Endometrium (tissue), 2 donors: ENCODE results near the gene AUTS2.
A peak's percentile ranks its signal among the peaks of the same experiment; 100 is the strongest.

Experiments used
- FAIRE-seq: peaks from 2 replicates; lab custom pipeline; 2012; peaks lifted over from hg19 to GRCh38; lab: Jason Lieb, UNC
- donor health status: control.
- donor health status: control.

The AUTS2 gene

DNA sequence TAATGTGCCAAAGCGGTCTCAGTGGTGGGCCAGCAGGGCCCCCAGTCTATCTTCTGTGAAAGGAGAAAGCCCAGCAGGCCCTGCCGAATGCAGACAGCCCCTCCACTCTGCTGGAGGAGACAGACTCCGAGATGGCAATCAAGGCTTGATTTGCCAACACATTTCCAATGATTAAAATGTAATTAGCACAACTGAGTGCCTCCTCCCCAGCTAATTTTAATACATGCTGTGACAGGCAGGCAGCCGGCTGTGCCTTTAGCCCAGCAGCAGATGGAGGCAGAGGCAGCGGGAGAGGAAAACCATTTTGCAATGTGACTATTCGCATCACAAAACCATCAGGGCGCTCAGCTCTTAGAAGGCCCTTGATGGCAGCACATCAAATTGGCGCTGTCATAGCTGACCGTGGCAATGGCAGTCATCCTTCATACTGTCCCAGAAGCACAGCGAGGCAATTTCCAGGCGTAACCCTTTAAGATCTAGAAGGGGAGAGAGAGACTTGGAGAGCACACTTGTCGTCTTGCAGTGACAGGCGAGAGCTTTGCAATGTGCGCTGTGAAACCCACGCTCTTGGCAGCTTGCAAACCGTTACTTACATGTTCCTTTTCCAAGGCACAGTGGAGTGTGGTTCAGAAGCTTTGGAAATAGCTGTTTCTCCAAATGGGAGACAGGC lies 818.8 kb downstream of the AUTS2 start:
- FAIRE-seq: no peak

DNA sequence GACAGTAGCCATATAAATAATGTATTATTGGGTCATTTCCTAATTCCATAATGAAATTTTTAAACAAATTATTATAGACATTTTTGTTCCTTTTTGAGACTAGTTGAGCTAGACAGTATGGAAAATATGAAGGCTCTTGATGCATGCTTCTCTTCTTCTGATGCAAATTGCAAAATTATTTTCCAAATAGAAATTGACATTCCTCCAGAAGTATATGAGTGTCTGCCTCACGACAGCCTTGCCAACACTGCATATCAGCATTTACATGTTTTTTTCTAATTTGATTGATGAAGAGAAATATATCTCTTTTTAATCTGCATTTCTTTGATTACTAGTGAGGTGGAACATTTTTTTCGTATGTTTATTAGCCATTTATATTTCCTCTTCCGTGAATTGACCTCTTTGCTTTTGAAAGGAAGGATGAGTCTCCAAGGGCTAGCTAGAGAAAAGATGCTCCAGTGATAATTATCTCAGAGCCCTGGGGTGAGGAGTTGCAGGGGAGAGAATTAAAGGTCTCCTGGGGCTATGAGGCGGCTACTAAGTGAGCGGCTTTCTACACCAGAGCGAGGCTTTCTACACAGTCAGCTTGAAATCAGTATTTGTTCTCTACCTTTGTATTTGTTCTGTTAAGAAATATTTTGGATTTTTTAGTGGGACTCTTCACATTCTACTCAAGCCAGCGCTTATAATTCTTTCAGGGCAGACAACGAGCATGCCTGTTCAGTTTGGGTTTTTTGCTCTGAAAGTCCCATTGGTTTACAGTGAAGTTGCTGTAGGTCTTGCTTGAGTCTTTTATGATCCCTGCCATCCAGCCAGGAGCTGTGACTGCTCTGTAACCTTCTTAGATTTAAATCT lies 821.5 kb downstream of the AUTS2 start:
- FAIRE-seq: no peak

GRCh38 chr7:70420381-70420662 lies 822.0 kb downstream of the AUTS2 start:
- FAIRE-seq: no peak

- no peak for FAIRE-seq
Measured at GRCh38 chr7:70421319-70421718, 823.0 kb downstream of the AUTS2 start.

GRCh38 chr7:70426249-70426880 lies 828.1 kb downstream of the AUTS2 start:
- FAIRE-seq: no peak

- FAIRE-seq: no peak
Measured at GRCh38 chr7:70432567-70433001, 834.3 kb downstream of the AUTS2 start.

DNA sequence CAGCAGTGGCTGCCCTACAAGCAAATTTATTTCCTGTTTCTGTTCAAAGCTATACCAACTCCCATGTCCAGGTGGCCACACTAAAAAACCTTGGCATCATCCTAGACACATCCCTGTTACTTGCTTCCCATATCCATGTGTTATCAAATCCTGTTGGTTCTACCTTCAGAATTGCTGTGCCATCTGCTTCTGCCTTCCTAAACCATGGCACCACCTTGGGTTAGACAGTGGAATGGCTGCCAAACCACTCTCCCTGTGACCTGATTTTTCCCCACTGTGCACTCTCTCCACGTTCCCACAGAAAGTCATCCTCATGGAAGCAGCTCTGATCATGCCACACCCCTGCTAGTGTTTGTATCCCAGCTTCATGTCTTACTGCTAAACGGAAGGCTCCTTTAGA lies 836.1 kb downstream of the AUTS2 start:
- FAIRE-seq: no peak

- FAIRE-seq: no peak
Measured at GRCh38 chr7:70434821-70435220, 836.5 kb downstream of the AUTS2 start.

GRCh38 chr7:70435634-70436033 lies 837.4 kb downstream of the AUTS2 start:
- no peak for FAIRE-seq

- no peak for FAIRE-seq
Measured at GRCh38 chr7:70436790-70437350, 838.6 kb downstream of the AUTS2 start.

GRCh38 chr7:70439651-70440050 lies 841.4 kb downstream of the AUTS2 start:
- no peak for FAIRE-seq

- FAIRE-seq: no peak
Measured at GRCh38 chr7:70446448-70447143, 848.3 kb downstream of the AUTS2 start.

DNA sequence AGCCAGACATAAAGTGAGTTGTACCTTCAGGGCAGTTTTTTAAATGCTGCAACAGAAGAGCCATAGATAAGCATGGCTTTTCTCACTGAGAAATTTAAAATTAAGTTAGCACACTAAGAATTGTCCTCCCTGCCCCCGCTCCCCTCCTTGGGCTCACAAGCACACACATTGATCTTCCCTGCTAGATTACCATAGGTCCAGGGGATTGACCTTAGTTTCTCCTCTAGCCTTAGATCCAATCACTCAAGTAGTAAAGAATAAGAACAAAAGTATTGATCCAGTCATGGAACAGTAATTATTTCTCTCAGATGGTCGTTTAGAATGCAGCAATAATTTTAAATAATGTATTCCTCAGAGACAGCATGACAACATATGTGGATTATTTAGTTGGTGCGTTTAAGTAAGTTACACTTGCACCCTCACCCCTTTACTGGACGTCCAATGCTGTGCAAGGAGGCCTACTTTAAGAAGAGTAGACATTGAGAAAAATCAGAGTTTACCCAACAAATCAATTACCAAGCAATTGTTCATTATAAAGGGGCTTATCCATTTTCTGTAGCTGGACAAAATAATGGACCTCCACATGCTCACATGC lies 850.1 kb downstream of the AUTS2 start:
- no peak for FAIRE-seq

- no peak for FAIRE-seq
Measured at GRCh38 chr7:70450731-70451130, 852.5 kb downstream of the AUTS2 start.

DNA sequence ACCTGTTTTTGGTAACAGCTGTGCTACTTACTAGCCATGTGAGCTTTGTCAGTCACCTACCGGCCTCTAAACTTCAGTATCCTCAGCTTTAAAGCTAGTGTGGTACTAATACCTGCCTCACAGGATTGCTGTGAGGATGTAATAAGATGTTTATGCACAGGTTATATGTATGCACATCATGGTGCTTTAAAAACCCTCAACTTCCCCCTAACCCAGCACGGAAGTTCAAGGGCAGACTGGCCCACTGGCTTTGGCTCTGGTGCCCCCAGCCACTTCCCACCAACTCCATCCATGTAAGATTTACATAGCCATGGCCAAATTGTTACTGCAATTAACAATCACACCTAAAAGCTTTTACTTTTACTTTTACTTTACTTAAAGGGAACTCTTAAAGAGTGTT lies 857.6 kb downstream of the AUTS2 start:
- FAIRE-seq: no peak

DNA sequence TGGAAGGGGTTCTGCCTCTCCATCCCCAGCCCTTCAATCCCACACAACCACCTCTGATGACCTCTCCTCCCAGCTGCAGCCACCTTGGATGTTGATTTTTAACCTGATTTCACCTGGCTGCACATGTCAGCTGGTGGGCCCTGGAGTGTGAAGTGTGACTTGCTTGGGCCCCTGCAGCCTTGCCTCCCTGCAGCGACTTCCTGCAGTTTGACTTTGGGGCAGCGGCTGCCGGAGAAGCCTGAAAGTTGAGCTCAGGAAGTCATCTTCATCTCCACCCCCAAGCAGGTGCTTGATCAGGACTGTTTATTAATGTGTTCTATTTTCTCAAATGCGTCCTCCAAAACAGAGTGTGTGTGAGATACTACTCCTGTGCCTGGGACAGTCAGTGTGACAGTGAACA lies 858.4 kb downstream of the AUTS2 start:
- FAIRE-seq: no peak

- FAIRE-seq: no peak
Measured at GRCh38 chr7:70457482-70457881, 859.2 kb downstream of the AUTS2 start.

DNA sequence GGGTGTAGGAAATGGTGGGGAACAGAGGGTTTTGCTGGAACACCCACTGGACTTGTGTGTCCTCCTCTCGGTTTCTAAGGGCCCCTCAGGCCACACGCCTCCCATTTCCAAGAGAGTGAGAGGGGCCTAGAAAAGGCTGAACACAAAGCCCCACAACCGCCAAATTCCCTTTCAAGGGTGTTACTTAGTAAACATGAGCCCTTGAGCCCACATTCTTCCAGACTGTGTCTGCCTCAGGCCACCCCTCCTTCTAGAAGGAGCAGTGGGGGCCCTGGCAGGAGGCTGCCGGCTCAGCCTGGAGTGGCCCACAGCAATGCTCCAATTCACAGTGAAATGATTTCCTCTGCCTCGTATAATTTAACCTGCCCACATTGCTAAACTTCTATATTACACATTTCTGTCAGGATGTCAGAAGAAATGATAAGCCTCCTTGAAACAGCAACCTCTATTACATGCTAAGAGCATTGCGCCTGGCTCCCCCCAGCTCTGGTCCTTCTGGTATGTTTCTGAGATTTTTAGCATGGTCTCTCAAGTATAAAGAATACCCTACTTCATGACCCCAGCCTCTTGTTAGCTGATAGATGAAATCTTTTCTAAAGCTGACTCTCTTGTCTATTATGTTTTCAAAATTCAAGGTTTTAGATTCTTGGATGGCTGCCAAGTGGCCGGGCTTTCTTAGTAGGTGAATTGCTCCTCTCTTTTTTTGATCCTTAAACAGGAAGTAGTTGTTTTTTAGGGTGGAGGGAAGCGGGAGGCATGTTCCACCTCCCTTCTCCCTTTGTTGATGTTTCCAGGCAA lies 859.8 kb downstream of the AUTS2 start:
- FAIRE-seq: peak; percentile 18

GRCh38 chr7:70458745-70459144 lies 860.5 kb downstream of the AUTS2 start:
- no peak for FAIRE-seq

DNA sequence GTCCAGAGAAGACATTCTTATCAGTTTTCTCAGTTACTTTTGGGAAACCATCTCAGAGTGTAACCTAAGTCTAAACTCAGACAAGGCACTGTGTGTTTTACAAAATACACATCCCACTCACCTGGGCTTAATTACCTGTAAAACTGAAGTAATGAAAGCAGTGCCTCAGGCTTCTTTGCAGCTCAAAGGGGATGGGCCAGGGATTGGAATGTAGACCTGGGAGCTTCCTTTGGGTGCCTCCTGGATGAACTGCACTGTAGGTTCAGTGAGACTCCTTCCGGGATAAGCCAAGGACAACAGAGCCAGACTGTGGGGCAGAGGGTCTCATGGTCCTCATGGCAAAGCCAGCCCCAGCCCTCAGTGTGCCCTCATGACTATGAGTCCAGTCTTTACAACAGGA lies 861.3 kb downstream of the AUTS2 start:
- no peak for FAIRE-seq

GRCh38 chr7:70460071-70460470 lies 861.8 kb downstream of the AUTS2 start:
- no peak for FAIRE-seq
